Breast epithelium (tissue), 4 donors: Measurements from ENCODE around the gene CDH6. TPM values are rescaled to one million over a fixed set of nuclear protein-coding genes. Genes with fewer than 3 reads are reported as not detected.

Source experiments
- DNase-seq, 2 donors: peaks; one replicate each; pipeline ENCODE4 v3.0.0-alpha.2; 2019; ENCODE audit warnings: low spot score in 2 of 2
- H3K27ac ChIP-seq, 2 donors: fragments of 200-600 bp; sonication (generic) in 1 of 2; one replicate each; pipeline ENCODE4 v1.5.1; 2016 to 2019; ENCODE audit warnings: mild to moderate bottlenecking in 1 of 2
- H3K27me3 ChIP-seq, 2 donors: fragments of 200-600 bp; sonication (generic) in 1 of 2; one replicate each; pipeline versions ENCODE4 v1.5.1 to v1.6.0; 2017 to 2019; ENCODE audit warnings: control low read depth in 1 of 2, mild to moderate bottlenecking in 1 of 2
- H3K36me3 ChIP-seq: fragments of 200-600 bp; one replicate; pipeline ENCODE4 v1.5.1; 2019
- H3K4me1 ChIP-seq, 2 donors: fragments of 200-600 bp; sonication (generic); one replicate each; pipeline ENCODE4 v1.5.1; 2016 to 2019; ENCODE audit warnings: control low read depth in 1 of 2
- H3K4me3 ChIP-seq, 3 donors: fragments of 200-600 bp; sonication (generic); 1 replicate in 2 of 3; 2 replicates in 1 of 3; pipeline ENCODE4 v1.5.1; 2016 to 2019; ENCODE audit warnings: mild to moderate bottlenecking in 3 of 3, moderate library complexity in 2 of 3
- H3K9me3 ChIP-seq, 2 donors: fragments of 200-600 bp; sonication (generic) in 1 of 2; one replicate each; pipeline ENCODE4 v1.5.1; 2016 to 2019; ENCODE audit warnings: control low read depth in 1 of 2
- POLR2A ChIP-seq: fragments of 450-650 bp; IDR thresholded peaks from one replicate; pipeline ENCODE4 v1.6.1; 2016; ENCODE audit warnings: antibody characterized with exemption, mild to moderate bottlenecking, moderate library complexity
- POLR2AphosphoS5 ChIP-seq, 3 donors: sonication (generic); formaldehyde crosslinking; IDR thresholded peaks; one replicate each; pipeline ENCODE4 v1.6.1; 2017; ENCODE audit warnings: antibody characterized with exemption in 3 of 3
- intact Hi-C: fragments of 100-400 bp; cut with DNase I; formaldehyde crosslinking; loops from one replicate; pipeline ENCODE4 v1.15.1; 2023; ENCODE audit warnings: low total_unique reads
- total RNA-seq, 3 donors: library from RNA; depleted of rRNA; stranded (reverse); fragments of >200 nt; gene quantifications; one replicate each; pipeline ENCODE4 v1.1.0, GENCODE V29; 2016
- TF ChIP-seq, protein P1 (sequence below), 3 donors: fragments of 450-650 bp; IDR thresholded peaks; one replicate each; pipeline ENCODE4 v1.5.1; 2016 to 2017; ENCODE audit warnings: antibody characterized with exemption in 3 of 3, mild to moderate bottlenecking in 3 of 3, moderate library complexity in 3 of 3

The CDH6 gene
- total RNA-seq, 3 donors from 2014 or later: 1.4 to 4.8 (median 3.9) TPM

DNA sequence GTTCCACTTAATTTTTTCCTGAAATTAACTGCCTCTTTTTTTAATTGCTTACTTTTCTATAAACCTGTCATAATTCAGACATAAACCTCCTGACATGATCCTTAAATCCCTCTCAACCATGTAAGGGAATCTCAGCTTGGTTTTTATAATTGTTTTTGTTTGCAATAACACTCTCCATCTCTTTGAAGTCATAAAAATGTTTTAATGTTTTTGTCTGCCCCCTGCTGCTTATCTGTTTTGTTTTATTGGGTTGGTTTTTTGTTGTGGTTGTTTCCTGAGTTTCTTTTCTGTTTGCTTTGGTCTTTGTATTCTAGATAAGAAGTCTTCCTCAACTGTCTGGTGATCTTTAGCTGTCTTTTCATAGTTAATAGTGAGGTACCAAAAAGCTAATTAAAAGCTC is 142.0 kb downstream of the CDH6 start:
- H3K4me1 ChIP-seq: no peaks in the 10 kb centered on the region
- H3K27me3 ChIP-seq: no peaks in the 10 kb centered on the region
- intact Hi-C loops: no loop called here

DNA sequence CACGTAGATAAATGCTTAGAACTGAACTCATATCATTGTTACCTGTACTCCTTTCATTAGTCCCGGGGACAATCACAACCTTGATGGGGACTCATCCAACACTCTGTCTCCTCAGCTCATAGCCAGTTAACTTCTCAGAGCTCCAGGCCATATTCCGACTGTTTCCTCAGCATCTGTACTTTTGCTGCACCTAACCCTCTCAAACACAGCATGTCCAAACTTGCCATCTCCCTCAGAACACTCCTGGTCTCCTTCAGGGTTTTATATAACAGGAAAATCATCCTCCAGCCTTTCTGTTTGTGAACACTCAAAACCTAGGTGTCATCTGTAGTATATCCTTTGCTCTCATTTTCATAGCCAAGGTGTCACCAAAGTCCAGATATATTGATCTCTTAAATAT is 150.5 kb downstream of the CDH6 start:
- Histone ChIP-seq H3K9me3 (no peaks in the 10 kb centered on the region), H3K27ac (no peak overlapping the region), H3K27me3 (no peaks in the 10 kb centered on the region), H3K36me3 (no peaks in the 10 kb centered on the region), H3K4me3 (no peak overlapping the region), H3K4me1 (no peaks in the 10 kb centered on the region)
- intact Hi-C loops: no loop called here
- TF ChIP-seq, protein P1, sequence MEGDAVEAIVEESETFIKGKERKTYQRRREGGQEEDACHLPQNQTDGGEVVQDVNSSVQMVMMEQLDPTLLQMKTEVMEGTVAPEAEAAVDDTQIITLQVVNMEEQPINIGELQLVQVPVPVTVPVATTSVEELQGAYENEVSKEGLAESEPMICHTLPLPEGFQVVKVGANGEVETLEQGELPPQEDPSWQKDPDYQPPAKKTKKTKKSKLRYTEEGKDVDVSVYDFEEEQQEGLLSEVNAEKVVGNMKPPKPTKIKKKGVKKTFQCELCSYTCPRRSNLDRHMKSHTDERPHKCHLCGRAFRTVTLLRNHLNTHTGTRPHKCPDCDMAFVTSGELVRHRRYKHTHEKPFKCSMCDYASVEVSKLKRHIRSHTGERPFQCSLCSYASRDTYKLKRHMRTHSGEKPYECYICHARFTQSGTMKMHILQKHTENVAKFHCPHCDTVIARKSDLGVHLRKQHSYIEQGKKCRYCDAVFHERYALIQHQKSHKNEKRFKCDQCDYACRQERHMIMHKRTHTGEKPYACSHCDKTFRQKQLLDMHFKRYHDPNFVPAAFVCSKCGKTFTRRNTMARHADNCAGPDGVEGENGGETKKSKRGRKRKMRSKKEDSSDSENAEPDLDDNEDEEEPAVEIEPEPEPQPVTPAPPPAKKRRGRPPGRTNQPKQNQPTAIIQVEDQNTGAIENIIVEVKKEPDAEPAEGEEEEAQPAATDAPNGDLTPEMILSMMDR (IDR thresholded peaks at IDR 0.05): no peak
- TF ChIP-seq POLR2A (no peak), POLR2AphosphoS5 (IDR thresholded peaks at IDR 0.05) (no peak)
- no peak for DNase-seq

More for the DNA sequence above, 142.0 kb downstream of the CDH6 start:
- Histone ChIP-seq H3K9me3 (no peaks in the 10 kb centered on the region), H3K36me3 (no peaks in the 10 kb centered on the region), H3K27ac (no peak overlapping the region), H3K4me3 (no peak overlapping the region)
- TF ChIP-seq, protein P1 (IDR thresholded peaks at IDR 0.05): no peak
- TF ChIP-seq POLR2AphosphoS5 (IDR thresholded peaks at IDR 0.05) (no peak), POLR2A (no peak)
- no peak for DNase-seq

DNA sequence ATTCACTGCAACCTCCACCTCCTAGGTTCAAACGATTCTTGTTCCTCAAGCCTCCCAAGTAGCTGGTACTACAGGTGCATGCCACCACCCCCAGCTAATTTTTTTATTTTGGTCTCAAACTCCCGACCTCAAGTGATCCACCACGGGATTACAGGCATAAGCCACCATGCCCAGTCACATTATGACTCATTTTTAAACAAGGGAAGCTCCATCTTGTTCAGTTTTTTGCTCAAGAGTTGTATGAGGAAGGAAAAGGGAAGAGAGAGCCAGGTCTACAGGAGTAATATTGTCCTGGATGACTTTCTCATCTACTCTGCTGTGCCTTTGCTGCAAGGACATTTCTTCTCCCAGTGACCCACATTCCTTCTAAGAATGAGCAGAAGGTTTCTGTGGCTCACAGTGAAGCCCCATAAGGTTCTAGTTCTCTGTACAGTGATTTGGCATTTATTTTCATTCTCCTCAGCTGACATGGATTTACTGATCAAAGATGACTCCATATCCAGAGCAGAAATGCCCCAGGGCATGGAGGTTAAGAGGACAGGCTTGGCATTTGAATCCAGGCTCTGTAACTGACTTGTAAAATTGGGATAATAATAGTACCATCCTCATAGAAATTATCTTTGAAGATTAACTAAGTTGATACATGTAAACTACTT is 153.5 kb downstream of the CDH6 start:
- no peaks in the 10 kb centered on the region for H3K4me1 ChIP-seq
- no peak for DNase-seq
- H3K36me3 ChIP-seq: no peaks in the 10 kb centered on the region
- no peak overlapping the region for H3K27ac ChIP-seq
- H3K27me3 ChIP-seq: no peaks in the 10 kb centered on the region
- H3K4me3 ChIP-seq: no peak overlapping the region
- TF ChIP-seq, protein P1 (IDR thresholded peaks at IDR 0.05): no peak
- TF ChIP-seq POLR2A (no peak), POLR2AphosphoS5 (IDR thresholded peaks at IDR 0.05) (no peak)
- no peaks in the 10 kb centered on the region for H3K9me3 ChIP-seq
- intact Hi-C loops: no loop called here

DNA sequence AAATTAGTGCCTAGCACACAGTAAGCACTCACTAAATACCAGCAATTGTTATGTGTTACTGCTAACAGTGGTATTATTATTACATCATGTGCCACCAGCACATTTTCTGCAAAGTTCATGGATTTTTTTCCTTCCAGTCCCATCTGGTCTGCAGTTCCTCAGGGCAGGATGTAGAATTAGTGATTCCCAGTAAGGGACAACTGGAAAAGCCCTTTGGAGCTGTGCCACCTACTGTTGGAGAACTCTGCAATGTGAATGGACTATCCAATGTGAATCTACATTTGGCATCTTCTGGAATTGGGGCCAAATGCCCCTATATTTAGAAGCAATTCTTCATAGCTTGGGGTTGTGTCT is 154.0 kb downstream of the CDH6 start:
- Histone ChIP-seq H3K27ac (no peak overlapping the region), H3K4me1 (no peaks in the 10 kb centered on the region), H3K27me3 (no peaks in the 10 kb centered on the region), H3K4me3 (no peak overlapping the region), H3K36me3 (no peaks in the 10 kb centered on the region), H3K9me3 (no peaks in the 10 kb centered on the region)
- intact Hi-C loops: no loop called here
- no peak for TF ChIP-seq POLR2AphosphoS5 (IDR thresholded peaks at IDR 0.05)
- no peak for TF ChIP-seq POLR2A
- TF ChIP-seq, protein P1 (IDR thresholded peaks at IDR 0.05): no peak
- DNase-seq: no peak

DNA sequence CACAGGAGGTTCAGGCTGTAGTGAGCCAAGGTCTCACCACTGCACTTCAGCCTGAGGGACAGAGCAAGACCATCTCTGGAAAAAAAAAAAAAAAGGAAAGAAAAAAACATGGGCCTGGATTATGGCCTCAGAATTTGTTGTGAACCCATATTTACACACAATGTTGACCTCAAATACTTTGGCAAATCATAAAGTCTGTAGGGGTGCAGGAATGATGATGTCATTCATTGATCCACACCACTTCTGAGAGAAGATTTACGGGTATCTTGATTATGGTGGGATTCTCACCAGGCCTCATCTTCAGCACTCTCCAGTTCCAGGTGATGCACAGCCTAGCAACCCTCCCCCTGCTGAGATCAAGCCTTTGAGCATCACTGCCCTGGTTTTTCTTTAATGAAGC is 156.9 kb downstream of the CDH6 start:
- DNase-seq: no peak
- Histone ChIP-seq H3K9me3 (no peaks in the 10 kb centered on the region), H3K36me3 (no peaks in the 10 kb centered on the region), H3K27me3 (no peaks in the 10 kb centered on the region), H3K27ac (no peak overlapping the region), H3K4me1 (no peaks in the 10 kb centered on the region), H3K4me3 (no peak overlapping the region)
- intact Hi-C loops: no loop called here
- TF ChIP-seq POLR2AphosphoS5 (IDR thresholded peaks at IDR 0.05) (no peak), POLR2A (no peak)
- TF ChIP-seq, protein P1 (IDR thresholded peaks at IDR 0.05): no peak
